ENCODE measurements around the gene SLC39A6. TPM values are rescaled to one million over a fixed set of nuclear protein-coding genes. Genes with fewer than 3 reads are reported as not detected.
"Not testable (repeated sequence)": the region's sequence is repeated elsewhere in the genome, so short reads cannot be mapped to it uniquely, and the experiment has no call there.

SLC39A6 gene
- polyA plus RNA-seq, 1 of the 3 experiments (the other 2 are of a cell fraction) = 67.4 TPM

- no peak for DNase-seq
- Histone ChIP-seq H3K27me3 (ENCODE audit: insufficient read depth) (no peaks in the 10 kb centered on the region), H3K9me2 (no peaks in the 10 kb centered on the region), H3K36me3 (replicated peaks in 1 of 2; ENCODE audit: control insufficient read depth in 1 of 2, insufficient read depth in 2 of 2, low read length in 1 of 2) (no peaks in the 10 kb centered on the region), H3K4me3 (ENCODE audit: low read depth in 2 of 2, low read length in 1 of 2) (no peak overlapping the region), H3K4me2 (no peak overlapping the region), H4K20me1 (ENCODE audit: insufficient read depth) (no peaks in the 10 kb centered on the region), H2AFZ (ENCODE audit: low read depth) (no peak overlapping the region), H3K9ac (no peak overlapping the region), H3K4me1 (ENCODE audit: control insufficient read depth in 1 of 2, insufficient read depth in 2 of 2, low read depth in 1 of 2, low read length in 1 of 2) (no peaks in the 10 kb centered on the region), H3F3A (replicated peaks; ENCODE audit: insufficient read depth) (no peaks in the 10 kb centered on the region), H3K27ac (ENCODE audit: low read depth in 2 of 2, low read length in 1 of 2) (no peak overlapping the region), H3K9me3 (no peaks in the 10 kb centered on the region), H3K79me2 (ENCODE audit: insufficient read depth) (no peaks in the 10 kb centered on the region)
- CTCF ChIA-PET = interaction anchor here (1.6 to 1.8 kb wide), 2 partner anchors 10 to 66 kb away, joined by 4 to 7 read pairs; no protein-coding TSS in a partner anchor
- POLR2A ChIA-PET = no interaction called here
- 31% methylated on average over 2 of the region's 2 CpGs for WGBS (ENCODE audit: low lambda C conversion rate)
- TF ChIP-seq FOXM1 (IDR thresholded peaks at IDR 0.05; ENCODE audit: low read depth) = no peak
- no peak for TF ChIP-seq ZBTB33 (IDR thresholded peaks at IDR 0.05; ENCODE audit: borderline replicate concordance, low read depth)
- TF ChIP-seq GABPA (IDR thresholded peaks at IDR 0.05; ENCODE audit: low read depth) = no peak
- TF ChIP-seq USF2 (IDR thresholded peaks at IDR 0.05; ENCODE audit: borderline replicate concordance, low read depth, low read length) = no peak
- TF ChIP-seq NFIC (IDR thresholded peaks at IDR 0.05; ENCODE audit: borderline replicate concordance) = no peak
- no peak for TF ChIP-seq CTCF (IDR thresholded peaks at IDR 0.05)
- no peak for TF ChIP-seq MXI1 (IDR thresholded peaks at IDR 0.05; ENCODE audit: low read depth, low read length)
- no peak for TF ChIP-seq YY1 (IDR thresholded peaks at IDR 0.05; ENCODE audit: low read depth)
- no peak for TF ChIP-seq CHD2 (IDR thresholded peaks at IDR 0.05; ENCODE audit: low read length, partially characterized antibody)
- TF ChIP-seq EP300 (IDR thresholded peaks at IDR 0.05; ENCODE audit: borderline replicate concordance in 1 of 2, low read depth in 1 of 2, low read length in 1 of 2) = no peak
- no peak for TF ChIP-seq USF1 (IDR thresholded peaks at IDR 0.05; ENCODE audit: borderline replicate concordance, low read depth)
- TF ChIP-seq JUND (IDR thresholded peaks at IDR 0.05) = no peak
- no peak for TF ChIP-seq RXRA (IDR thresholded peaks at IDR 0.05; ENCODE audit: borderline replicate concordance, low read depth)
Observed at GRCh38 chr18:36083729-36084128, 45.4 kb downstream of the SLC39A6 start.

- H3K27me3 ChIP-seq (ENCODE audit: insufficient read depth); H2AFZ ChIP-seq (ENCODE audit: low read depth); DNase-seq; H3K79me2 ChIP-seq (ENCODE audit: insufficient read depth); H3K27ac ChIP-seq (ENCODE audit: low read depth in 2 of 2, low read length in 1 of 2); POLR2A ChIA-PET; H4K20me1 ChIP-seq (ENCODE audit: insufficient read depth); H3K9me2 ChIP-seq; H3K36me3 ChIP-seq (replicated peaks in 1 of 2; ENCODE audit: control insufficient read depth in 1 of 2, insufficient read depth in 2 of 2, low read length in 1 of 2); H3K4me3 ChIP-seq (ENCODE audit: low read depth in 2 of 2, low read length in 1 of 2); H3K9me3 ChIP-seq; H3K9ac ChIP-seq; H3F3A ChIP-seq (replicated peaks; ENCODE audit: insufficient read depth); H3K4me1 ChIP-seq (ENCODE audit: control insufficient read depth in 1 of 2, insufficient read depth in 2 of 2, low read depth in 1 of 2, low read length in 1 of 2); H3K4me2 ChIP-seq: not testable (repeated sequence)
- 54% methylated on average over 2 of the region's 2 CpGs for WGBS (ENCODE audit: low lambda C conversion rate)
- CTCF ChIA-PET = interaction anchor here (1.1 kb wide), 1 partner anchor 15 kb away, joined by 3 read pairs; no protein-coding TSS in a partner anchor
Observed at GRCh38 chr18:36081118-36081517, 48.0 kb downstream of the SLC39A6 start.

Measured in SK-N-SH (cell line).